ENCODE measurements around the gene RNF214. TPM values are rescaled to one million over a fixed set of nuclear protein-coding genes. Genes with fewer than 3 reads are reported as not detected.
"Not testable (repeated sequence)": the region's sequence is repeated elsewhere in the genome, so short reads cannot be mapped to it uniquely, and the experiment has no call there.

RNF214 gene
- total RNA-seq, 1 donor from 2014 or later: 10.7 TPM

GRCh38 chr11:117197516-117198456 is 34.7 kb upstream of the RNF214 start:
- DNase-seq (ENCODE audit: low spot score) (no peak), ATAC-seq (peak; percentile 3)

GRCh38 chr11:117198613-117199012 is 33.9 kb upstream of the RNF214 start:
- no peak for ATAC-seq
- no peak for DNase-seq (ENCODE audit: low spot score)

- peak; percentile 27 for ATAC-seq
- no peak for DNase-seq (ENCODE audit: low spot score)
Observed at GRCh38 chr11:117199053-117199915, 33.2 kb upstream of the RNF214 start, which contains the start of gene TAGLN. TSS of gene TAGLN (plus strand) at chr11:117199370. CDS start at chr11:117203014, 3,644 bp downstream.

DNA sequence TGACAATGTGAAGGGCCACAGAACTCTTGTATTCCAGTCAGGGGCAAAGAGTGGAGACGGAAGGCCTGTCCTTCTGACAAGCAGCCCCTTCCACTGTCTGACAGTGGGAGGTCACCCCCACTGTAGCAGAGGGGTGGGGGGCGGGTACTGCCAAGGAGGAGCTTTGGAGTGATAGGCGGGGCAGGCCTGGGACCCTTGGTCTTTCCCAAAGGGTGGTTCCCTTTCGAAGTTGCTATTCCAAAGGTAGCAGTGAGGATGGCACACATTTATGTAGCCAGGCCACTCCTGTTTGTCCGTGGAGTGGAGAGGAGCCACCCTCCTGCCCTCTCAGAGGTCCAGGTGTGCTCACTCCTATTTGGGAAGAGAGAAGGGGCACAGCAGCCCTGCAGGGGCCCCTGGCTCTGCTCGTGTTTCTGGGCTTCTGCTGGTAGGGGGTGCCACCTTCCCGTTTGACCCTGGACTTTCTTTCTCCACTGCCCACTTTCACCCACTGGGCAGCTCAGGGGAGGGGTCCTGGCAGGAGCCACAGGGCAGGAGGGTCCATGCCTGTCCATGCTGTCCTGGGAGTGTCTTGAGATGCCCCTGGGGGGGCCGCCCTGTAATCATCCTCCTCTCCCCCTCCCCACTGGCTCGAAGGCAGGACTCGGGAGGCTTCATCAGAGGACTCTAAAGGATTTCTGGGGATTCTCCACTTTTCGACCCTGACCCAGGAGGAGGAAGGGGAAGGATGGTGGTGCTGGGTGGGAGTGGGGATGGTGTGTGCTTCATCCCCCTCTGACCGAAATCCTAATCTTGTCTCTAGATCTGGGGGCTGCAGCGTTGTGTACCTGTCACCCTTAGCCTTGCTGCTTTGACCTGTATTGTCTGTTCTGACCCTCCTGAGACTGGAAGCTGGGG is 32.3 kb upstream of the RNF214 start:
- DNase-seq (ENCODE audit: low spot score): no peak
- ATAC-seq: no peak

DNA sequence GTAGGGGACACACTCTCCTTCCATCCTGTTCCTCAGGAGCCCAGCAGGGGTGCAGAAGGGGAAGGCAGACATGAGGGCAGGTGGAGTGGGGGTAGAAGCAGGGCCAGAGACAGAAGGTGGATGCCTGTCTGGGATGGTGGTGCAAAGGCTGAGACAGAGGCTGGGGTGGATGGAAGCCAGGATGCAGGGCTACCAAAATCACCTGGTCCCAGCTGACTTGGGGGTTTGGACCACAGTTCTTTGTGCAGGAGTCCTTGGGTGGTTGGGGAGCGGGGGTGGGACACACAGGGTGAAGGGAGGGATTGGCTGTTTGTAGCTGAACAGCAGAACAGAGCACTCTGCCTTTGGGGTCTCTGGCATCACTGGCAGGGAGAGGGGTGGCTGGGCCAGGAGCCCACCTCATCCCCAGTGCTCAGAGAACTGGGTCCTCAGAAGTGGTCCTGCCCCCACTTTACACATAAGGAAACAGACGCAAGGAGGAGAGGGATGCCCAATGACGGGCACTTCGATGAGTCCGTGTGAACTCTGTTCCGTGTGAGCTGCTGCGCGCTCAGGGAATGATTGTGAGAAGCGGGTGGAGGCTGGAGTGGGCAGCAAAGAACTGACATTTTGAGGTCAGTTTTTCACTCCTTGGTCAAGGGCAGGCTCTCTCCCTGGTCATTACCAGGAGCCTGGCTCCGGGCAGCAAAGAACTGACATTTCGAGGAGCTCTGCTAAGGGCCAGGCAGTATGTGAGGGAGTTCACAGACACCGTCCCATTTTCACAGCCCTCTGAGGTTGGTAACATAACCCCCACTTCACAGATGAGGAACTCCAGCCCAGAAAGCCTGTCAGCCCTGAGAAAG is 31.4 kb upstream of the RNF214 start:
- ATAC-seq (peak; percentile 3), DNase-seq (ENCODE audit: low spot score) (no peak)

GRCh38 chr11:117201658-117202305 is 30.7 kb upstream of the RNF214 start:
- ATAC-seq (no peak), DNase-seq (ENCODE audit: low spot score) (no peak)

DNA sequence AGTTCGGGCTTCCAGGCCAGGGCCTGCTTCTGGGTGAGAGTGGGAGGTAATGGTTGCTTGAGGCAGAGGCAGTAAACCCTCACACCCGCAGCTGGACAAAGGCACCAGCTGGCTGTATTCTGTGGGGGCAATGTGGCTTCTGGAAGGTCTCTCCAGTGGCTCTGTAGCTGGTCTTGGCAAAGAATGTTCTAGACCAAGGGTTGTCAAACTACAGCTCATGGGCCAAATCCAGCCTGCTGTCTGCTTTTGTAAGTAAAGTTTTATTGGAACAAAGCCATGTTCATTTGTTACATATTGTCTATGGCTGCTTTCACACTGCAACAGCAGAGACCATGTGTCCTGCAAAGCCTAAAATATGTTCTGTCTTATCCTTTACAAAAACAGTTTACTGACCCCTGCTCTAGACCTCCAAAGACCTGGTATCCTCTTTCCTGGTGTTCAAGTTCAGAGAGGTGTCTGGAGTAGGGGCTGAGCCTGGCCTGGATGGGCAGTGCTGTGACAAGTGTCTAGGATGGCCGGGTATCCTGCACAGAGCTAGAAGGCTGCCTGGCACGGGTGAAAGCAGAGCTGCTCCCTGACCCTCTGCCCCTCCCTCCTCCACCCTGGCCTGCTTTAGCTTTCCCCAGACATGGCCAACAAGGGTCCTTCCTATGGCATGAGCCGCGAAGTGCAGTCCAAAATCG is 29.9 kb upstream of the RNF214 start:
- ATAC-seq (peak; percentile 4), DNase-seq (ENCODE audit: low spot score) (no peak)

- no peak for DNase-seq (ENCODE audit: low spot score)
- ATAC-seq: no peak
Observed at GRCh38 chr11:117203069-117203407, 29.4 kb upstream of the RNF214 start.

GRCh38 chr11:117204283-117205080 is 28.0 kb upstream of the RNF214 start:
- ATAC-seq (no peak), DNase-seq (ENCODE audit: low spot score) (no peak)

DNA sequence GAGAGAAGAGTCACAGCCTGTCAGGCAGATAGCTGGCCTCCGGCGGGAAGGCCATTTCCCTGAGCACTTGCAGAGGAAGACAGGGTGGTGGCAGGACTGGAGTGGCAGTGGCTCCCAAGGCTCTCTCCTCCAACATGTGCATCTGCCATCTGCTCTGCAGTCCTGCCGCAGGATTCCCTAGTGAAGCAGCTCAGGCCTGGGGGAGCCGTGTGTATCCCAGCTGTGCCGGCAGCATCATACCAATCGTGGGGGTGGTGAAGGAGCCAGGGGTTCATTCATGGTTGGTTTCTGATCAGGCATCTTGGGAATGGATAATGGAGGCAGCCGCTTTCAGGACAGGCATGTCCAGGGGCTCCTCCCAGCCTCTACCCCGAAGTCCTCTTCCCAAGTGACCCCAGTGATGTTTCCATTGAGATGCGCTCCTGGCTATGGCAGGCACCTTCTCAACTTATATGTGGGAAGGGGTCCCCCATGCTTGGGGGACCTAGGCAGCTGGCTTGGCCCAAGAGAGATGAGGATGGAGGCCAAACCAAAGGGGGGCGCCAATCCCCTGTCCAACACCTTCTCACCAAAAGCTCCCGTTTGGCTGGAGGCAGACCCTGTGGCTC is 27.2 kb upstream of the RNF214 start:
- ATAC-seq (no peak), DNase-seq (ENCODE audit: low spot score) (no peak)

- DNase-seq (ENCODE audit: low spot score); ATAC-seq: not testable (repeated sequence)
Observed at GRCh38 chr11:117206111-117206510, 26.4 kb upstream of the RNF214 start.

- ATAC-seq: peak; percentile 10
Observed at GRCh38 chr11:117206859-117207258, 25.6 kb upstream of the RNF214 start.

GRCh38 chr11:117207481-117207880 is 25.0 kb upstream of the RNF214 start:
- not testable (repeated sequence) for ATAC-seq; DNase-seq (ENCODE audit: low spot score)

More at GRCh38 chr11:117206859-117207258, 25.6 kb upstream of the RNF214 start:
- DNase-seq (ENCODE audit: low spot score): not testable (repeated sequence)

DNA sequence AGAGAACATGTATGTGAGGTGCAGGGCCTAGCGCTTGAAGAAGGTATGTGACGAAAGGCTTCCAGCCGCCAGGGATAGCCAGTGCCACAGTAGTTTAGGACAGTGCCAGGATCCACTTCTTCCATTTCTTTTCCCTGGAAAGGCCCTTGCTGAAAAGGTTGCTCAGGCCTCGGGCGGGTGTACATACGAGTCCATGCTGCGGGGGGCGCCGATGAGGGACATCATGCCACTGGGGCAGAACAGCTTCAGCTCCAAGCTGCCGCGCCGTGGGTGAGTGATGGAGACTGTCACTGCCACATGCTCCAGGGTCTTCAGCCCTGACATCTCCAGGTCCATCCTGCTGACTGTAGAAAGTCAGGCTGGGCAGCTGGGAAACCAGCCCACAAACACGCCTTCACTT is 23.8 kb upstream of the RNF214 start:
- not testable (repeated sequence) for DNase-seq (ENCODE audit: low spot score); ATAC-seq

GRCh38 chr11:117209351-117210125 is 22.9 kb upstream of the RNF214 start:
- not testable (repeated sequence) for DNase-seq (ENCODE audit: low spot score); ATAC-seq

- ATAC-seq: no peak
- DNase-seq (ENCODE audit: low spot score): no peak
Observed at GRCh38 chr11:117210620-117211019, 21.9 kb upstream of the RNF214 start.
